ENCODE data around the gene CRYBG1.
"Not testable (repeated sequence)": the region's sequence is repeated elsewhere in the genome, so short reads cannot be mapped to it uniquely, and the experiment has no call there.

CRYBG1 gene

DNA sequence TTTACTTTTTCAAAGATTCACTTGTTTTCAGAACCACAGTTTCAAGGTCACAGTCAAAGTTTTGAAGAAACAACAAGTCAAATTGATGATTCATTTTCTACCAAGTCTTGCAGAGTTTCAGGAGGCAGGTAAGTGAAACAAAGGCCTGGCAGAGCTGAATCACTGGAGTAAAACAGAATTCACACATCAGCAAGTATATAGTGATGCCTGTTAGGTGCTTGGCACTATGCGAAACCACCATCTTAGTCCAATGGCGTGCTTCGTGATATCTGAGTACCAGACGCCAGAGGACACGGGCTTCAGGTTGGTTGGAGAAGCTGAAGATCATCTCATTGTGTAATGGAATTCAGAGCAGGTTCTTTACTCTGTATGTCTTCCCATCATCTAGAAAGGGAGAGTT is 192.9 kb downstream of the CRYBG1 start:
- H3K4me3 ChIP-seq (ENCODE audit: low read depth, low read length) = no peak overlapping the region
- DNase-seq (ENCODE audit: low read depth) = no peak
- TF ChIP-seq, protein P1, sequence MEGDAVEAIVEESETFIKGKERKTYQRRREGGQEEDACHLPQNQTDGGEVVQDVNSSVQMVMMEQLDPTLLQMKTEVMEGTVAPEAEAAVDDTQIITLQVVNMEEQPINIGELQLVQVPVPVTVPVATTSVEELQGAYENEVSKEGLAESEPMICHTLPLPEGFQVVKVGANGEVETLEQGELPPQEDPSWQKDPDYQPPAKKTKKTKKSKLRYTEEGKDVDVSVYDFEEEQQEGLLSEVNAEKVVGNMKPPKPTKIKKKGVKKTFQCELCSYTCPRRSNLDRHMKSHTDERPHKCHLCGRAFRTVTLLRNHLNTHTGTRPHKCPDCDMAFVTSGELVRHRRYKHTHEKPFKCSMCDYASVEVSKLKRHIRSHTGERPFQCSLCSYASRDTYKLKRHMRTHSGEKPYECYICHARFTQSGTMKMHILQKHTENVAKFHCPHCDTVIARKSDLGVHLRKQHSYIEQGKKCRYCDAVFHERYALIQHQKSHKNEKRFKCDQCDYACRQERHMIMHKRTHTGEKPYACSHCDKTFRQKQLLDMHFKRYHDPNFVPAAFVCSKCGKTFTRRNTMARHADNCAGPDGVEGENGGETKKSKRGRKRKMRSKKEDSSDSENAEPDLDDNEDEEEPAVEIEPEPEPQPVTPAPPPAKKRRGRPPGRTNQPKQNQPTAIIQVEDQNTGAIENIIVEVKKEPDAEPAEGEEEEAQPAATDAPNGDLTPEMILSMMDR (IDR thresholded peaks at IDR 0.05; ENCODE audit: low read depth, low read length) = no peak
- TF ChIP-seq MYC (IDR thresholded peaks at IDR 0.05; ENCODE audit: low read depth, low read length) (no peak), POLR2A (IDR thresholded peaks at IDR 0.05; ENCODE audit: extremely low read depth, insufficient read length) (no peak)
- TF ChIP-seq, protein P2, sequence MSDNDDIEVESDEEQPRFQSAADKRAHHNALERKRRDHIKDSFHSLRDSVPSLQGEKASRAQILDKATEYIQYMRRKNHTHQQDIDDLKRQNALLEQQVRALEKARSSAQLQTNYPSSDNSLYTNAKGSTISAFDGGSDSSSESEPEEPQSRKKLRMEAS (IDR thresholded peaks at IDR 0.05; ENCODE audit: low read depth, low read length) = no peak

DNA sequence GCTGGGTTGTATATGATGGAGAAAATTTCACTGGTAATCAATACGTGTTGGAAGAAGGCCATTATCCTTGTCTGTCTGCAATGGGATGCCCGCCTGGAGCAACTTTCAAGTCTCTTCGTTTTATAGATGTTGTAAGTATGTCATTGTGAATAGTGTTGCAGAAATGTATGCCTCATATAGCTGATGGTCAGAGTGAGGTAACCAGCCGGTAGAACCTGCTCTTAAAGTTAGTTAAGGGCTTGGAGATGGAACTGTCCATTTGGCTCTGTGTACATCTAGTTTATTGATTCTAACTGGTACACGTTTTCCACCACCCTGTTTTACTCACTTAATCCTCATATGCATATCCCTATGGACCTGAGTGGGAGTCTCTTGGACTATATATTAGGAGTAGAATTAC is 195.2 kb downstream of the CRYBG1 start:
- H3K4me3 ChIP-seq (ENCODE audit: low read depth, low read length) = no peak overlapping the region
- TF ChIP-seq, protein P2 (IDR thresholded peaks at IDR 0.05; ENCODE audit: low read depth, low read length) = no peak
- TF ChIP-seq, protein P1 (IDR thresholded peaks at IDR 0.05; ENCODE audit: low read depth, low read length) = no peak
- no peak for TF ChIP-seq MYC (IDR thresholded peaks at IDR 0.05; ENCODE audit: low read depth, low read length)
- TF ChIP-seq POLR2A (IDR thresholded peaks at IDR 0.05; ENCODE audit: extremely low read depth, insufficient read length) = no peak
- DNase-seq (ENCODE audit: low read depth) = no peak

DNA sequence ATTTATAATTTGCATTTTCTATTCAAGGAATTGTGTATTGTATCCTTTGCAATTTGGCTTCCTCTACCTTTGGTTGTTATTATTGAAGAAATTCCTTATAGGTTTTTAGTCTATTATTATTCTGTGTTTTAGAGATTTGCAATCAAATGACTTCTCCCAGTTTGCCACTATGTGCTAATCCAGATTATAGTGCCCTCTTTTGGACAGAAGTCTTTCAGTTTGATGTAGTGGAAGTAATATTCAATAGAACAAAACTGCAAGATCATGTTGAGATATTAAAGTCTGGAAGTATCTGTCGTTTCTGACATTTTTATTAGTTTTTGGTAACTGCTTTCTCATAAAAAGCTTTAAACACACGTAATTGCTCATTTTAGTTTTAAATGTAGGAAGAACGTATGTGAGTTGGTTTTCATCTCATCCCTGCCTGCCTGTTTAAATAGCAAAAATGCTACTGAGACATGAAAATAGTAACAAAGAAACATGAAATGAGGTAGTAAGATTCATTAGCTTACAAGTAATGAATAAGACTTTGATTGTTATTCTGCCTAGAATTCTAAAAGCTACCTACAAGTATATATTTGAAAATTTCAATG is 195.9 kb downstream of the CRYBG1 start:
- TF ChIP-seq POLR2A (IDR thresholded peaks at IDR 0.05; ENCODE audit: extremely low read depth, insufficient read length) = no peak
- TF ChIP-seq, protein P1 (IDR thresholded peaks at IDR 0.05; ENCODE audit: low read depth, low read length) = peak; percentile 35
- peak; percentile 64 for DNase-seq (ENCODE audit: low read depth)
- no peak overlapping the region for H3K4me3 ChIP-seq (ENCODE audit: low read depth, low read length)

DNA sequence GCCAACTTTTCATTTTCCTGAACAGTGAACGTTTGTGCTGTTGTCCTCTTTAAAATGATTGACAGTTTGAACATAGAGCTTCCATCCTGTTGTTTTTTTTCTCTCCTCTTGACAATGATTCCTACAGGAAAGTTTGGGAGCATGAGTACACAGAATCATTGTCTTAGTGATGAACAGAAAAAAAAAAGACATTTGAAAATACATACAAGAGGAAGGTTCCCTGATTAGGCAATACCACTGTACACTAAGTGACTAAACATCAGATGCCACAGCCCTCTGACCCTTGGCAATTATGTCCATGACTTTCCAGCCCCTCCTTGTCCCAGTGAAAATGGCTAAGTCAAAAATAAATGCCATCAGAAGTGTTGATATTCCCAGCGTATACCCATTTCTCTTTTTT is 197.3 kb downstream of the CRYBG1 start:
- TF ChIP-seq MYC (IDR thresholded peaks at IDR 0.05; ENCODE audit: low read depth, low read length) (no peak), POLR2A (IDR thresholded peaks at IDR 0.05; ENCODE audit: extremely low read depth, insufficient read length) (no peak)
- TF ChIP-seq, protein P2 (IDR thresholded peaks at IDR 0.05; ENCODE audit: low read depth, low read length) = no peak
- TF ChIP-seq, protein P1 (IDR thresholded peaks at IDR 0.05; ENCODE audit: low read depth, low read length) = no peak
- DNase-seq (ENCODE audit: low read depth) = peak; percentile 44

DNA sequence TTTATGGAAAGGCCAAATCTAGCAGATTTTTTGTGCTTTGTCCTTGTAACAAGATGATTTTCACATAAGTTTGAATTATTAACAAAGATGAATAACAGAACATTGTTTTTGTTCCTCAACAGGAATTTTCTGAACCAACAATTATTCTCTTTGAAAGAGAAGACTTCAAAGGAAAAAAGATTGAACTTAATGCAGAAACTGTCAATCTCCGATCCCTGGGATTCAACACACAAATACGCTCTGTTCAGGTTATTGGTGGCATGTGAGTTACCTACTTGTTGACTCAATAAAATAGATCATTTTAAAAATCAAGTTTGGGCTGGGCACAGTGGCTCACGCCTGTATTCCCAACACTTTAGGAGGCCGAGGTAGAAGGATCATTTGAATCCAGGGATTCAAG is 197.8 kb downstream of the CRYBG1 start:
- no peak overlapping the region for H3K4me3 ChIP-seq (ENCODE audit: low read depth, low read length)
- TF ChIP-seq, protein P2 (IDR thresholded peaks at IDR 0.05; ENCODE audit: low read depth, low read length) = no peak
- TF ChIP-seq MYC (IDR thresholded peaks at IDR 0.05; ENCODE audit: low read depth, low read length) = no peak
- TF ChIP-seq, protein P1 (IDR thresholded peaks at IDR 0.05; ENCODE audit: low read depth, low read length) = no peak
- no peak for TF ChIP-seq POLR2A (IDR thresholded peaks at IDR 0.05; ENCODE audit: extremely low read depth, insufficient read length)
- DNase-seq (ENCODE audit: low read depth) = no peak

More for the DNA sequence above, 197.3 kb downstream of the CRYBG1 start:
- H3K4me3 ChIP-seq (ENCODE audit: low read depth, low read length) = no peak overlapping the region

DNA sequence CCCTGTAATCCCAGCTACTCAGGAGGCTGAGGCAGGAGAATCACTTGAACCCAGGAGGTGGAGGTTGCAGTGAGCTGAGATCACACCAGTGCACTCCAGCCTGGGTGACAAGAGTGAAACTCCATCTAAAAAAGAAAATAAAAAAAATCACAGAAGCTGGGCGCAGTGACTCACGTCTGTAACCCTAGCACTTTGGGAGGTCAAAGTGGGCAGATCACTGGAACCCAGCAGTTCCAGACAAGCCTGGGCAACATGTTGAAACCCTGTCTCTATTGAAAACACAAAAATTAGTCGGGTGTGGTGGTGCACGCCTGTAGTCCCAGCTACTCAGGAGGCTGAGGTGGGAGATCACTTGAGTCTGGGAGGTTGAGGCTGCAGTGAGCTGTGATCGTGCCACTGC is 199.1 kb downstream of the CRYBG1 start:
- not testable (repeated sequence) for DNase-seq (ENCODE audit: low read depth); H3K4me3 ChIP-seq (ENCODE audit: low read depth, low read length)
